GM21367 (cell line): ENCODE data around the gene CERK.

Experiments used
- ATAC-seq: cut with Tn5 transposase; IDR thresholded peaks from one replicate; pipeline ENCODE4 v1.9.1; 2021; ENCODE audit not compliant: unreplicated experiment

The CERK gene

GRCh38 chr22:46749682-46750529 lies 11.9 kb upstream of the CERK start:
- ATAC-seq = no peak

- no peak for ATAC-seq
Observed at GRCh38 chr22:46748908-46749675, 11.0 kb upstream of the CERK start.

GRCh38 chr22:46748206-46748907 lies 10.3 kb upstream of the CERK start:
- no peak for ATAC-seq

GRCh38 chr22:46747646-46748045 lies 9.6 kb upstream of the CERK start:
- ATAC-seq = no peak

GRCh38 chr22:46746620-46747019 lies 8.6 kb upstream of the CERK start:
- ATAC-seq = no peak

GRCh38 chr22:46746192-46746591 lies 8.1 kb upstream of the CERK start:
- ATAC-seq = no peak

GRCh38 chr22:46744581-46744980 lies 6.5 kb upstream of the CERK start:
- no peak for ATAC-seq

GRCh38 chr22:46742576-46743221 lies 4.6 kb upstream of the CERK start:
- ATAC-seq = no peak

- ATAC-seq = no peak
Observed at GRCh38 chr22:46741974-46742519, 4.0 kb upstream of the CERK start.

- no peak for ATAC-seq
Observed at GRCh38 chr22:46740910-46741780, 3.1 kb upstream of the CERK start.

GRCh38 chr22:46739094-46739870 lies 1.2 kb upstream of the CERK start:
- ATAC-seq = no peak

- ATAC-seq = no peak
Observed at GRCh38 chr22:46738647-46739093, 618 bp upstream of the CERK start.

- no peak for ATAC-seq
Observed at GRCh38 chr22:46737105-46737975, 712 bp downstream of the CERK start.

- ATAC-seq = no peak
Observed at GRCh38 chr22:46736705-46737104, 1.3 kb downstream of the CERK start.

GRCh38 chr22:46735747-46736608 lies 2.1 kb downstream of the CERK start:
- no peak for ATAC-seq

- no peak for ATAC-seq
Observed at GRCh38 chr22:46734830-46735453, 3.1 kb downstream of the CERK start.
